HFF-Myc (cell line): ENCODE measurements around the gene APOBEC3G.
"Not testable (repeated sequence)": the region's sequence is repeated elsewhere in the genome, so short reads cannot be mapped to it uniquely, and the experiment has no call there.

Source experiments
- DNase-seq: peaks from one replicate; pipeline ENCODE4 v3.0.0-alpha.2; 2011; ENCODE audit warnings: low read depth; ENCODE audit errors: extremely low read depth
- H3K4me3 ChIP-seq: replicated peaks from 2 replicates; pipeline ENCODE4 v1.5.1; 2011; ENCODE audit warnings: low read depth, mild to moderate bottlenecking, control low read depth, low read length
- CTCF ChIP-seq: IDR thresholded peaks from 2 replicates; pipeline ENCODE4 v1.5.1; 2012; ENCODE audit warnings: mild to moderate bottlenecking, low read depth, low read length, control low read depth; ENCODE audit errors: missing control alignments

APOBEC3G gene

GRCh38 chr22:39070186-39070585 lies 6.9 kb upstream of the APOBEC3G start:
- no peak for DNase-seq
- no peak for TF ChIP-seq CTCF
- no peak overlapping the region for H3K4me3 ChIP-seq

GRCh38 chr22:39072581-39072981 lies 4.5 kb upstream of the APOBEC3G start:
- H3K4me3 ChIP-seq, DNase-seq: not testable (repeated sequence)

GRCh38 chr22:39073981-39074380 lies 3.1 kb upstream of the APOBEC3G start:
- no peak for TF ChIP-seq CTCF
- no peak for DNase-seq
- no peak overlapping the region for H3K4me3 ChIP-seq

GRCh38 chr22:39076155-39077025 lies 685 bp upstream of the APOBEC3G start:
- H3K4me3 ChIP-seq, DNase-seq: not testable (repeated sequence)

- H3K4me3 ChIP-seq, result peak overlapping the region; percentile 41
- DNase-seq, result not testable (repeated sequence)
These were observed 837 bp downstream of the APOBEC3G start for GRCh38 chr22:39077912-39078311.

- no peak overlapping the region for H3K4me3 ChIP-seq
- no peak for DNase-seq
- no peak for TF ChIP-seq CTCF
These were observed 1.3 kb downstream of the APOBEC3G start for GRCh38 chr22:39078329-39078728.

GRCh38 chr22:39079054-39079637 lies 2.1 kb downstream of the APOBEC3G start:
- H3K4me3 ChIP-seq, DNase-seq: not testable (repeated sequence)

- DNase-seq, result no peak
- H3K4me3 ChIP-seq, result no peak overlapping the region
- TF ChIP-seq CTCF, result no peak
These were observed 3.1 kb downstream of the APOBEC3G start for GRCh38 chr22:39080052-39080762.
